DND-41 (cell line): ENCODE results near the gene RARB.

Experiments
- ATAC-seq: fragments of 200-7000 bp; cut with Tn5 transposase; 3 replicates; pipeline ENCODE4 v1.9.1; 2021; ENCODE audit warnings: low read depth; ENCODE audit not compliant: insufficient read depth
- DNase-seq: peaks from one replicate; pipeline ENCODE4 v3.0.0-alpha.2; 2020
- H2AFZ ChIP-seq: 2 replicates; pipeline ENCODE4 v1.6.0; 2012; ENCODE audit warnings: low read depth, low read length
- H3K27ac ChIP-seq: 2 replicates; pipeline ENCODE4 v1.5.1; 2012; ENCODE audit warnings: low read length, inconsistent platforms
- H3K27me3 ChIP-seq: fragments of 200-600 bp; sonication (generic); 2 replicates; pipeline ENCODE4 v1.6.0; 2012; ENCODE audit warnings: low read length, mild to moderate bottlenecking, inconsistent platforms; ENCODE audit not compliant: insufficient read depth, poor library complexity
- H3K36me3 ChIP-seq: 2 replicates; pipeline ENCODE4 v1.5.1; 2012; ENCODE audit warnings: low read length, inconsistent platforms; ENCODE audit not compliant: insufficient read depth
- H3K4me1 ChIP-seq: 2 replicates; pipeline ENCODE4 v1.5.1; 2012; ENCODE audit warnings: mild to moderate bottlenecking, low read length; ENCODE audit not compliant: insufficient read depth
- H3K4me2 ChIP-seq: 2 replicates; pipeline ENCODE4 v1.6.0; 2012; ENCODE audit warnings: mild to moderate bottlenecking, moderate library complexity, low read length, inconsistent platforms; ENCODE audit not compliant: insufficient read depth
- H3K4me3 ChIP-seq, 2 experiments: fragments of 200-600 bp in 1 of 2; shearing (Covaris generic) in 1 of 2; 2 replicates each; pipeline ENCODE4 v1.5.1; 2012 to 2016; ENCODE audit warnings: inconsistent platforms in 2 of 2, low read length in 2 of 2, mild to moderate bottlenecking in 2 of 2, low read depth in 1 of 2, moderate library complexity in 1 of 2
- H3K79me2 ChIP-seq: 2 replicates; pipeline ENCODE4 v1.6.0; 2012; ENCODE audit warnings: low read length, inconsistent platforms; ENCODE audit not compliant: insufficient read depth
- H3K9ac ChIP-seq: 2 replicates; pipeline ENCODE4 v1.6.0; 2012; ENCODE audit warnings: low read depth, mild to moderate bottlenecking, inconsistent platforms, low read length, moderate library complexity
- H3K9me3 ChIP-seq: 2 replicates; pipeline ENCODE4 v1.5.1; 2012; ENCODE audit warnings: low read length, moderate library complexity, mild to moderate bottlenecking, inconsistent platforms; ENCODE audit not compliant: insufficient read depth, severe bottlenecking
- H4K20me1 ChIP-seq: 2 replicates; pipeline ENCODE4 v1.6.0; 2012; ENCODE audit warnings: low read length; ENCODE audit not compliant: insufficient read depth
- CTCF ChIP-seq: IDR thresholded peaks from 2 replicates; pipeline ENCODE4 v1.5.1; 2012; ENCODE audit warnings: borderline replicate concordance, low read length, moderate library complexity, mild to moderate bottlenecking; ENCODE audit not compliant: poor library complexity, severe bottlenecking; ENCODE audit errors: extremely low read depth
- EZH2 ChIP-seq: IDR thresholded peaks from 3 replicates; pipeline ENCODE4 v1.6.1; 2012; ENCODE audit warnings: borderline replicate concordance, low read depth, mild to moderate bottlenecking, moderate library complexity, low read length, inconsistent platforms; ENCODE audit not compliant: severe bottlenecking

RARB gene

GRCh38 chr3:25458420-25458814 is 30.4 kb downstream of the RARB start:
- H3K27ac ChIP-seq: no peak overlapping the region
- DNase-seq (no peak), ATAC-seq (no peak)
- H3K79me2 ChIP-seq: no peaks in the 10 kb centered on the region
- no peak overlapping the region for H3K4me3 ChIP-seq
- no peak overlapping the region for H3K4me2 ChIP-seq
- no peaks in the 10 kb centered on the region for H3K4me1 ChIP-seq
- TF ChIP-seq EZH2: no peak
- no peak for TF ChIP-seq CTCF
- no peaks in the 10 kb centered on the region for H3K9me3 ChIP-seq
- no peaks in the 10 kb centered on the region for H3K27me3 ChIP-seq
- H3K36me3 ChIP-seq: no peaks in the 10 kb centered on the region
- H2AFZ ChIP-seq: no peak overlapping the region
- H4K20me1 ChIP-seq: no peaks in the 10 kb centered on the region
- no peak overlapping the region for H3K9ac ChIP-seq

DNA sequence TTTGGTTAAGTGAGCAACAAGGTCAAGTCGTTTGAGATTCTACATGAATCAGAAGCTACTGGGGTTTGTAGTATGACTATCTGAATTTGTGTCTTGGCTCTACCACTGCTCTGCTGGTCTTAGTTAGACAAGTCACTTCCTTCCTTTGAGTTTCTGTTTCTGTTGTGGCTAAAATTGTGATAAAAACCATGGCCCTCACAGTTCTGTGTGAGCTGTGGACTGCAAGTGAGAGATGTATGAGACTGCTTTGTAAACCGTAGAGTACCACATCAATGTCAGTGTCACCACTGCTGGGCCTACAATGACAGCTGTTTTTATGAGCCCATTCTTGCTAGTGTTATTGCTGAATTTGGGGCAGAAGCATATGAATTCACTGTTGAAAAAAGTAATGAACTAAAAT is 32.7 kb downstream of the RARB start:
- H2AFZ ChIP-seq: no peak overlapping the region
- H3K79me2 ChIP-seq: no peaks in the 10 kb centered on the region

GRCh38 chr3:25461946-25462345 is 33.9 kb downstream of the RARB start:
- no peaks in the 10 kb centered on the region for H4K20me1 ChIP-seq
- no peak overlapping the region for H2AFZ ChIP-seq
- ATAC-seq (no peak), DNase-seq (no peak)
- no peak overlapping the region for H3K27ac ChIP-seq
- TF ChIP-seq CTCF (no peak), EZH2 (no peak)
- no peaks in the 10 kb centered on the region for H3K9me3 ChIP-seq
- H3K36me3 ChIP-seq: no peaks in the 10 kb centered on the region
- H3K4me3 ChIP-seq: no peak overlapping the region
- no peak overlapping the region for H3K4me2 ChIP-seq
- H3K9ac ChIP-seq: no peak overlapping the region
- no peaks in the 10 kb centered on the region for H3K27me3 ChIP-seq
- no peaks in the 10 kb centered on the region for H3K4me1 ChIP-seq
- H3K79me2 ChIP-seq: no peaks in the 10 kb centered on the region

More for the DNA sequence above, 32.7 kb downstream of the RARB start:
- Histone ChIP-seq H3K36me3 (no peaks in the 10 kb centered on the region), H3K9ac (no peak overlapping the region), H3K9me3 (no peaks in the 10 kb centered on the region), H3K27ac (no peak overlapping the region), H3K4me2 (no peak overlapping the region), H4K20me1 (no peaks in the 10 kb centered on the region), H3K4me1 (no peaks in the 10 kb centered on the region), H3K4me3 (no peak overlapping the region), H3K27me3 (no peaks in the 10 kb centered on the region)
- DNase-seq (peak; percentile 6), ATAC-seq (peak; percentile 78)
- TF ChIP-seq EZH2: no peak
- no peak for TF ChIP-seq CTCF

GRCh38 chr3:25462495-25462894 is 34.4 kb downstream of the RARB start:
- no peaks in the 10 kb centered on the region for H3K36me3 ChIP-seq
- DNase-seq (no peak), ATAC-seq (no peak)
- no peak overlapping the region for H3K4me2 ChIP-seq
- H2AFZ ChIP-seq: no peak overlapping the region
- H3K4me1 ChIP-seq: no peaks in the 10 kb centered on the region
- H3K27me3 ChIP-seq: no peaks in the 10 kb centered on the region
- no peak overlapping the region for H3K9ac ChIP-seq
- H3K9me3 ChIP-seq: no peaks in the 10 kb centered on the region
- H4K20me1 ChIP-seq: no peaks in the 10 kb centered on the region
- no peaks in the 10 kb centered on the region for H3K79me2 ChIP-seq
- no peak overlapping the region for H3K4me3 ChIP-seq
- TF ChIP-seq EZH2: no peak
- no peak for TF ChIP-seq CTCF
- H3K27ac ChIP-seq: no peak overlapping the region
